ENCODE measurements around the gene DAAM2. TPM values are rescaled to one million over a fixed set of nuclear protein-coding genes. Genes with fewer than 3 reads are reported as not detected.
A peak's percentile ranks its signal among the peaks of the same experiment; 100 is the strongest.

Gene DAAM2
- total RNA-seq, 6 donors from 2014 or later: 21.0 to 81.7 (median 31.9) TPM

DNA sequence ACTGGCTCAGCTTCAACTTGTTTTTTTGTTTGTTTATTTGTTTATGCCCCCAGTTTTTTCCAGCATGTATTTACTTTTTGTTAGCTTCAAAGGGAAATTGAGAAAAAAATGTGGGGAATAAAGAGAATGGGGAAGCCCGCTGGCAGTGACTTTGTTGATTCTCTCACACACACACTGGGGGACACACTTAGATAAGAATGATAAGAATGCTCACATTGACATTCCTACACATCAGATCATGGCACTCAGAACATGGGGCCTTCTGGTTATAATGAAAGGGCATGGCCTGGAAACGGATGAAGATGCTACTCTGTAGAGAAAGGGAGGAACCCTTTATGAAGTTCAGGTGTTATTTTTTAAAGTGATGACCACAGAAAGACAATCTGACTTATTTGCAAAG, 15.6 kb upstream of the DAAM2 start:
- H3K36me3 ChIP-seq: no peaks in the 10 kb centered on the region
- H3K27ac ChIP-seq: no peak overlapping the region
- H3K4me1 ChIP-seq: no peaks in the 10 kb centered on the region
- DNase-seq (no peak), ATAC-seq (ENCODE audit: low FRiP score in 2 of 2) (no peak)
- H3K4me3 ChIP-seq: no peak overlapping the region
- no peaks in the 10 kb centered on the region for H3K27me3 ChIP-seq
- WGBS, 2 donors: 59 to 80% methylated on average over 2 of the region's 2 CpGs
- H3K9me3 ChIP-seq: no peaks in the 10 kb centered on the region
- TF ChIP-seq, protein P1, sequence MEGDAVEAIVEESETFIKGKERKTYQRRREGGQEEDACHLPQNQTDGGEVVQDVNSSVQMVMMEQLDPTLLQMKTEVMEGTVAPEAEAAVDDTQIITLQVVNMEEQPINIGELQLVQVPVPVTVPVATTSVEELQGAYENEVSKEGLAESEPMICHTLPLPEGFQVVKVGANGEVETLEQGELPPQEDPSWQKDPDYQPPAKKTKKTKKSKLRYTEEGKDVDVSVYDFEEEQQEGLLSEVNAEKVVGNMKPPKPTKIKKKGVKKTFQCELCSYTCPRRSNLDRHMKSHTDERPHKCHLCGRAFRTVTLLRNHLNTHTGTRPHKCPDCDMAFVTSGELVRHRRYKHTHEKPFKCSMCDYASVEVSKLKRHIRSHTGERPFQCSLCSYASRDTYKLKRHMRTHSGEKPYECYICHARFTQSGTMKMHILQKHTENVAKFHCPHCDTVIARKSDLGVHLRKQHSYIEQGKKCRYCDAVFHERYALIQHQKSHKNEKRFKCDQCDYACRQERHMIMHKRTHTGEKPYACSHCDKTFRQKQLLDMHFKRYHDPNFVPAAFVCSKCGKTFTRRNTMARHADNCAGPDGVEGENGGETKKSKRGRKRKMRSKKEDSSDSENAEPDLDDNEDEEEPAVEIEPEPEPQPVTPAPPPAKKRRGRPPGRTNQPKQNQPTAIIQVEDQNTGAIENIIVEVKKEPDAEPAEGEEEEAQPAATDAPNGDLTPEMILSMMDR (IDR thresholded peaks at IDR 0.05): no peak
- TF ChIP-seq POLR2A (IDR thresholded peaks at IDR 0.05) (no peak), EP300 (IDR thresholded peaks at IDR 0.05) (no peak), POLR2AphosphoS5 (IDR thresholded peaks at IDR 0.05) (no peak)

DNA sequence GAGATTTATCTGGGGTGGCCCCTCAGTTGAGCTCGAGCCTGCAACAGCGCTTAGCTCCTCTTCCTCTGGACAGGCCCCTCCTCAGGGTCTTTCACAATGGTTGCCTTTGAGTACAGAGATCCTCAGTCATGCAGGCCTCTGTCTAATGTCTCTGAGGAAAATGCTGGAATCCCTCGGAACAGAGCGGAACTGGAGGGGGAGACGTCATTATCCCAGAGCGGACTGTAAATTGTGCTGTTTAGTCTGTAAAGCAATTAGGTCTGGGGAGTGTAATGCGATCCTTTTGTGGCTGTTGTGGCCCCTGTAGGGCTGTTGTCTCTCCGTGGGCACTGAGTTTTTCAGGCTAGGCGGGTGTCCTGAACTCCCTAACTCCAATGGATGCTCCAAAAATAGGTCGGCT, 15.0 kb upstream of the DAAM2 start:
- H3K9me3 ChIP-seq: no peaks in the 10 kb centered on the region
- 79 to 81% methylated on average over 4 to 10 of the region's 10 CpGs for WGBS, 2 donors
- no peaks in the 10 kb centered on the region for H3K36me3 ChIP-seq
- TF ChIP-seq POLR2A (IDR thresholded peaks at IDR 0.05) (no peak), EP300 (IDR thresholded peaks at IDR 0.05) (no peak), POLR2AphosphoS5 (IDR thresholded peaks at IDR 0.05) (no peak)
- TF ChIP-seq, protein P1 (IDR thresholded peaks at IDR 0.05): no peak
- H3K4me3 ChIP-seq: no peak overlapping the region
- no peaks in the 10 kb centered on the region for H3K4me1 ChIP-seq
- H3K27ac ChIP-seq: no peak overlapping the region
- no peak for ATAC-seq (ENCODE audit: low FRiP score in 2 of 2)
- H3K27me3 ChIP-seq: no peaks in the 10 kb centered on the region
- no peak for DNase-seq

DNA sequence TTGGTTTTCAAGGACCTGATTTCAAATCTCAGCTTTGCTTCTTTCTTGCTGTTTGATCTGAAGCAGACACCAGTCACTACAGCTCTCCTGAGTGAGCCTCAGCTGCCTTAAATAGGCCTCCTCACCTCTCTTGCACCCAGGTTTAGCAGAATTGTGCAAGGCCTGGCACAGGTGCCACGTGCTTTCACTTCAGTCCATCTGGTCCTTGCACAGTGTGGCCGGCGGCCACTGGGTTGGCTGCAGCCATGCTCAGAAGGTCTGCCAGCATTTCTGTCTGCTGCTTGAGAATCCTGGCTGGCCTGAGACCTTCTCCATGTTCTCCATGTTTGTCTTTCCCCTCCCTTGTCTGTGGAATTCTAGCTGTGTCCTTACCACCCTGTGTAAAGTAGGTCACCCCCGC, 14.5 kb upstream of the DAAM2 start:
- Histone ChIP-seq H3K27ac (no peak overlapping the region), H3K27me3 (no peaks in the 10 kb centered on the region), H3K36me3 (no peaks in the 10 kb centered on the region), H3K4me3 (no peak overlapping the region), H3K9me3 (no peaks in the 10 kb centered on the region), H3K4me1 (no peaks in the 10 kb centered on the region)
- DNase-seq: peak; percentile 24 to 41
- TF ChIP-seq, protein P1 (IDR thresholded peaks at IDR 0.05): no peak
- no peak for TF ChIP-seq POLR2AphosphoS5 (IDR thresholded peaks at IDR 0.05)
- ATAC-seq (ENCODE audit: low FRiP score in 2 of 2): no peak
- 39 to 70% methylated on average over 4 of the region's 4 CpGs for WGBS, 2 donors

DNA sequence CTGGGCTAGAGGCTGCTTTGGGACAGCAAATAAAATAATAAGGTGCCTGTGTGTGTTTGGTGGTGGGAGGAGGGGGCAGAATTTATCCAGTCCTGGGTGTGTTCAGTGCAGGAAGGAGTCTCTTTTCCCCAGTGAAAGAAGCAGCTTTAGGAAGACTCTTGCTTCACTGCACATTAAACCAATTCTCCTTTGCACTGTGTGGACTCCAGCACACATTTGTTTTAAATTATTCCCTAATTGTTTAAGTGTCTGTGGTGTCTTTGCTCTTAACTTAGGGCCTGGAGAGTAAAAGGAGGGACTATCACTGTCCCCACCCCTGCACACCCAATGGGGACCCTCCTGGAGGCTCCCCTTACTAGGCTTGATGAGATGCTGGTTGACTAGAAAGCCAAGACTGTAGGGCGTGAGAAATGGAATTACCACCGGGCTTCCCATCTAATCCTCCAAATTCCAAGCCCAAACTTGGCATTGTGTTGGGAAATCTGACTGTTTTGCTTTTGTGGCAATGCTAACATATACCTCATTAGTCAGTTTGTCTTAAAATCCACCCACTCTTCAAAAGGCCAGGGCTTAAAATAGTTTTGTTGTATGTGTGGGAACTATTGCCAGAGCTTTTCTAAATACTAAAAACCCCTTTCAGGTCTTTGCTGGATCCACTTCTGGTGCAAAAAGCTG, 13.5 kb upstream of the DAAM2 start:
- no peak for DNase-seq
- no peaks in the 10 kb centered on the region for H3K4me1 ChIP-seq
- H3K27ac ChIP-seq: no peak overlapping the region
- TF ChIP-seq, protein P1 (IDR thresholded peaks at IDR 0.05): no peak
- TF ChIP-seq POLR2A (IDR thresholded peaks at IDR 0.05) (no peak), POLR2AphosphoS5 (IDR thresholded peaks at IDR 0.05) (no peak), EP300 (IDR thresholded peaks at IDR 0.05) (no peak)
- H3K9me3 ChIP-seq: no peaks in the 10 kb centered on the region
- no peaks in the 10 kb centered on the region for H3K36me3 ChIP-seq
- 74 to 80% methylated on average over 2 of the region's 2 CpGs for WGBS, 2 donors
- ATAC-seq (ENCODE audit: low FRiP score in 2 of 2): no peak
- H3K27me3 ChIP-seq: no peaks in the 10 kb centered on the region
- no peak overlapping the region for H3K4me3 ChIP-seq

DNA sequence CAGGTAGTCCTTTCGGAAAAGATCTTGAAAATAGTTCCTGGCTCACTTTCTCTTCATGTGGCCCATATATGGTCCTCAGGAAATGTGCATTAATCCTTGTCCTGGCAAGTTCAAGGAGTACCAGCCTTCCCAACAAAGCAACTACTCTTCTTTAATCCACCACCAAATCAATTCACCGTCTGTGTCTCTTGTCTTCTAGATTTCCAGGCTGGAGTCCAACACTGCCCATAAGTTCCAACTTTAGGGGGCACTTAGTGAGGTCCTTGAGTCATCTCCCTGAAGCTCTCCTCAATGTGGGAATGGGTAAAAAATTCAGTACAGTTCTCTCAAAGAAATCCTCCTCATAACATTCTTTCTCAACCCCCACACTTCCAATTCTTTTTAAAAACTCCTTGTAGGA, 6.9 kb upstream of the DAAM2 start:
- H3K27ac ChIP-seq: no peak overlapping the region
- no peaks in the 10 kb centered on the region for H3K36me3 ChIP-seq
- 75 to 91% methylated on average over 2 of the region's 2 CpGs for WGBS, 2 donors
- no peaks in the 10 kb centered on the region for H3K27me3 ChIP-seq
- no peak for DNase-seq
- ATAC-seq (ENCODE audit: low FRiP score in 2 of 2): no peak
- H3K9me3 ChIP-seq: no peaks in the 10 kb centered on the region
- no peak overlapping the region for H3K4me3 ChIP-seq
- TF ChIP-seq POLR2A (IDR thresholded peaks at IDR 0.05): no peak
- TF ChIP-seq EP300 (IDR thresholded peaks at IDR 0.05): no peak
- no peak for TF ChIP-seq POLR2AphosphoS5 (IDR thresholded peaks at IDR 0.05)
- TF ChIP-seq, protein P1 (IDR thresholded peaks at IDR 0.05): no peak
- H3K4me1 ChIP-seq: no peaks in the 10 kb centered on the region
